Measurements from ENCODE around the gene PPP6R2.

DNA sequence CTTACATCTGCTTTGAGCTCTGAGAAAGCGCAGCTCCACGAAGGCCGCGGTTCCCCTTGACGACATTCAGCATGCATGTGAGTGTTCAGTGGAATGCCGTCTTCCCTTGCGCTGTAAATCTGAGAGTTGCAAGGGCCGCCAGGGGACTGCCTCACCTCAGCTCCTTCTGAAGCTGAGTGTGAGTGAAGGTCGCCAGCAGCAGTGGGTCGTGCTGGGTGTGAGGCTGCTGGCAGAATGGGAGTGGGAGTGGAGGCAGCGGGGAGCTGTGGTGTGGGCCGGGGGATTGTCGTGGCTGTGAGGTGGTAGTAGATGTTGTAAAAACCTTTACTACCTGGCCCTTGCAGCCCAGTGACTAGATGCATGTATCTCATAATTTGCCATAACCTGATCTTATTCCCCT lies 65.2 kb downstream of the PPP6R2 start:
- TF ChIP-seq, protein P1, sequence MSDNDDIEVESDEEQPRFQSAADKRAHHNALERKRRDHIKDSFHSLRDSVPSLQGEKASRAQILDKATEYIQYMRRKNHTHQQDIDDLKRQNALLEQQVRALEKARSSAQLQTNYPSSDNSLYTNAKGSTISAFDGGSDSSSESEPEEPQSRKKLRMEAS (IDR thresholded peaks at IDR 0.05; ENCODE audit: insufficient read depth, insufficient read length) = no peak
- TF ChIP-seq, protein P2, sequence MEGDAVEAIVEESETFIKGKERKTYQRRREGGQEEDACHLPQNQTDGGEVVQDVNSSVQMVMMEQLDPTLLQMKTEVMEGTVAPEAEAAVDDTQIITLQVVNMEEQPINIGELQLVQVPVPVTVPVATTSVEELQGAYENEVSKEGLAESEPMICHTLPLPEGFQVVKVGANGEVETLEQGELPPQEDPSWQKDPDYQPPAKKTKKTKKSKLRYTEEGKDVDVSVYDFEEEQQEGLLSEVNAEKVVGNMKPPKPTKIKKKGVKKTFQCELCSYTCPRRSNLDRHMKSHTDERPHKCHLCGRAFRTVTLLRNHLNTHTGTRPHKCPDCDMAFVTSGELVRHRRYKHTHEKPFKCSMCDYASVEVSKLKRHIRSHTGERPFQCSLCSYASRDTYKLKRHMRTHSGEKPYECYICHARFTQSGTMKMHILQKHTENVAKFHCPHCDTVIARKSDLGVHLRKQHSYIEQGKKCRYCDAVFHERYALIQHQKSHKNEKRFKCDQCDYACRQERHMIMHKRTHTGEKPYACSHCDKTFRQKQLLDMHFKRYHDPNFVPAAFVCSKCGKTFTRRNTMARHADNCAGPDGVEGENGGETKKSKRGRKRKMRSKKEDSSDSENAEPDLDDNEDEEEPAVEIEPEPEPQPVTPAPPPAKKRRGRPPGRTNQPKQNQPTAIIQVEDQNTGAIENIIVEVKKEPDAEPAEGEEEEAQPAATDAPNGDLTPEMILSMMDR (IDR thresholded peaks at IDR 0.05; ENCODE audit: extremely low read depth in 1 of 2, insufficient read depth in 1 of 2, low read depth in 1 of 2, low read length in 2 of 2) = no peak
